K562 (cell line): ENCODE data around the gene ARID3C. TPM values are rescaled to one million over a fixed set of nuclear protein-coding genes. Genes with fewer than 3 reads are reported as not detected.

Experiments
- ATAC-seq: fragments of 200-7000 bp; cut with Tn5 transposase; 3 replicates; pipeline ENCODE4 v1.9.1; 2020; ENCODE audit warnings: moderate library complexity
- BruUV-seq: library from RNA; stranded (reverse); fragments of 400-500 nt; replicated peaks from 2 replicates; lab custom pipeline; 2021; lab: Mats Ljungman, UMichigan
- CTCF ChIA-PET: fragments of 300-600 bp; formaldehyde crosslinking; extraction: SDS; loops from one replicate; lab custom pipeline; 2021; ENCODE audit warnings: low intra/inter-chr PET ratio; lab: Yijun Ruan, JAX
- POLR2A ChIA-PET: fragments of 300-600, 350-650 bp; sonication (Branson Sonifier 250); formaldehyde crosslinking; extraction: SDS; loops from one replicate; lab custom pipeline; 2021; ENCODE audit warnings: antibody characterized with exemption, inconsistent platforms; lab: Yijun Ruan, JAX
- DNase-seq, 4 experiments: peaks; one replicate each; pipeline versions ENCODE4 v3.0.0 to v3.0.0-alpha.2; 2011 to 2018; ENCODE audit warnings: low spot score in 3 of 4, mixed read lengths in 3 of 4; ENCODE audit errors: extremely low read depth in 1 of 4
- FAIRE-seq: peaks from 2 replicates; lab custom pipeline; 2011; peaks lifted over from hg19 to GRCh38; lab: Jason Lieb, UNC
- H2AFZ ChIP-seq: 2 replicates; pipeline ENCODE4 v1.6.0; 2011; ENCODE audit warnings: low read depth, low read length, control low read depth, inconsistent platforms
- H3K27ac ChIP-seq: fragments of 200-600 bp; 3 replicates; pipeline ENCODE4 v1.8.0; 2011; ENCODE audit warnings: low read depth, mild to moderate bottlenecking, control low read depth, inconsistent platforms, low read length, moderate library complexity, mixed read lengths; ENCODE audit errors: extremely low read depth
- H3K27me3 ChIP-seq, 2 experiments: fragments of 300-600 bp in 1 of 2; 2 replicates in 1 of 2; 3 replicates in 1 of 2; pipeline versions ENCODE4 v1.6.0 to v1.8.0; 2011; ENCODE audit warnings: inconsistent platforms in 2 of 2, low read length in 2 of 2, mild to moderate bottlenecking in 1 of 2, mixed read lengths in 1 of 2, moderate library complexity in 1 of 2; ENCODE audit not compliant: control insufficient read depth in 2 of 2, insufficient read depth in 2 of 2
- H3K36me3 ChIP-seq: fragments of 300-600 bp; 3 replicates; pipeline ENCODE4 v1.8.0; 2011; ENCODE audit warnings: mild to moderate bottlenecking, low read length, inconsistent platforms; ENCODE audit not compliant: control insufficient read depth, insufficient read depth
- H3K4me1 ChIP-seq, 2 experiments: fragments of 200-600 bp in 1 of 2; replicated peaks in 1 of 2; 2 replicates in 1 of 2; 3 replicates in 1 of 2; pipeline versions ENCODE4 v1.5.1 to v1.8.0; 2011; ENCODE audit warnings: inconsistent platforms in 2 of 2, low read length in 2 of 2, mild to moderate bottlenecking in 1 of 2, mixed read lengths in 1 of 2, moderate library complexity in 1 of 2; ENCODE audit not compliant: control insufficient read depth in 2 of 2, insufficient read depth in 2 of 2
- H3K4me2 ChIP-seq: 2 replicates; pipeline ENCODE4 v1.6.1; 2011; ENCODE audit warnings: low read length, control low read depth, inconsistent platforms, mixed read lengths; ENCODE audit not compliant: insufficient read depth
- H3K4me3 ChIP-seq: fragments of 200-600 bp; sonication (generic), shearing (Covaris generic); 2 replicates; pipeline ENCODE4 v1.5.1; 2016; ENCODE audit warnings: control low read depth, inconsistent platforms
- H3K79me2 ChIP-seq: fragments of 200-600 bp; 3 replicates; pipeline ENCODE4 v1.8.0; 2011; ENCODE audit warnings: low read length, inconsistent platforms; ENCODE audit not compliant: control insufficient read depth, insufficient read depth
- H3K9ac ChIP-seq, 2 experiments: 2 replicates each; pipeline versions ENCODE4 v1.6.0 to v1.6.1; 2011; ENCODE audit warnings: low read depth in 2 of 2, low read length in 2 of 2, control low read depth in 1 of 2, inconsistent platforms in 1 of 2, mild to moderate bottlenecking in 1 of 2, mixed read lengths in 1 of 2; ENCODE audit not compliant: insufficient read depth in 1 of 2
- H3K9me1 ChIP-seq: one replicate; pipeline ENCODE4 v1.6.0; 2011; ENCODE audit warnings: inconsistent platforms, mild to moderate bottlenecking, low read length, moderate library complexity; ENCODE audit not compliant: control insufficient read depth, insufficient read depth
- H3K9me3 ChIP-seq: replicated peaks from 2 replicates; pipeline ENCODE4 v1.5.1; 2011; ENCODE audit warnings: low read depth, low read length, inconsistent platforms; ENCODE audit not compliant: control insufficient read depth, insufficient read depth
- H4K20me1 ChIP-seq: replicated peaks from 2 replicates; pipeline ENCODE4 v1.6.1; 2011; ENCODE audit warnings: low read length, inconsistent platforms, mixed read lengths; ENCODE audit not compliant: control insufficient read depth, insufficient read depth
- BHLHE40 ChIP-seq: IDR thresholded peaks from 2 replicates; pipeline ENCODE4 v1.6.1; 2011; ENCODE audit warnings: low read length, improper control_type of control experiment
- BRD4 ChIP-seq: fragments of 200-600 bp; sonication (generic); IDR thresholded peaks from 2 replicates; pipeline ENCODE4 v1.6.1; 2017; ENCODE audit warnings: inconsistent platforms
- JUN ChIP-seq, 2 experiments: sonication (generic) in 1 of 2; formaldehyde crosslinking in 1 of 2; IDR thresholded peaks; 2 replicates each; pipeline versions ENCODE4 v1.6.1 to v1.8.0; 2012 to 2022; ENCODE audit warnings: borderline replicate concordance in 2 of 2, mild to moderate bottlenecking in 2 of 2, improper control_type of control experiment in 1 of 2, low read depth in 1 of 2, low read length in 1 of 2, missing genetic modification reagents in 1 of 2
- NR3C1 ChIP-seq: sonication (generic); formaldehyde crosslinking; IDR thresholded peaks from 2 replicates; pipeline ENCODE4 v1.8.1; 2022; ENCODE audit warnings: missing genetic modification reagents
- POLR2A ChIP-seq: fragments of 450-650 bp; conservative IDR thresholded peaks from 2 replicates; pipeline ENCODE4 v1.6.1; 2016
- ZKSCAN1 ChIP-seq: fragments of 150-350 bp; IDR thresholded peaks from 2 replicates; pipeline ENCODE4 v1.6.1; 2016; ENCODE audit warnings: low read depth, low read length
- ZNF41 ChIP-seq: fragments of 250-450 bp; sonication (Bioruptor Pico); conservative IDR thresholded peaks from 2 replicates; pipeline ENCODE4 v1.4.0; 2020; ENCODE audit warnings: mild to moderate bottlenecking
- WGBS: fragments of 100-300 bp; shearing (Covaris generic); methylation state at CpG from one replicate; pipeline ENCODE4 v1.1.6; 2016; ENCODE audit warnings: low coverage, mixed read lengths; ENCODE audit not compliant: insufficient coverage; ENCODE audit errors: missing lambda C conversion rate; 5-methylcytosine and 5-hydroxymethylcytosine counted together
- in situ Hi-C: fragments of 300-500 bp; cut with MboI; formaldehyde crosslinking; loops from 4 replicates; pipeline ENCODE4 v1.15.0; 2018; ENCODE audit warnings: inconsistent platforms, mixed read lengths
- intact Hi-C: fragments of 100-400 bp; cut with micrococcal nuclease; formaldehyde crosslinking; loops from 2 replicates; pipeline ENCODE4 v1.14.2; 2022
- polyA plus RNA-seq, 8 experiments: library from polyadenylated mRNA; depleted of rRNA in 4 of 8; stranded (reverse) in 5 of 8; unstranded in 3 of 8; fragments of >200 nt; fragmentation: Nextera tagmentation in 2 of 8; fragmentation: Illumina TruSeq in 1 of 8; extraction: Ambion mirVana in 2 of 8; extraction: Trizol in 1 of 8; gene quantifications; 2 replicates each; pipeline versions ENCODE4 v1.2.1 to v1.2.3, GENCODE V29; 2011 to 2014; ENCODE audit warnings: inconsistent platforms in 1 of 8, missing spikeins in 1 of 8
- total RNA-seq, 7 experiments: library from RNA; depleted of rRNA in 6 of 7; stranded (reverse); fragments of >200 nt in 6 of 7; fragmentation: Illumina TruSeq in 2 of 7; extraction: Trizol in 2 of 7; gene quantifications; 2 replicates each; pipeline versions ENCODE4 v1.2.1 to v1.2.3, GENCODE V29; 2011 to 2021; ENCODE audit warnings: low replicate concordance in 1 of 7

ARID3C gene
- total and polyA plus RNA-seq, 9 of the 15 experiments (the other 6 are each of a cell fraction or from before 2014, with no cell fraction given): not detected

GRCh38 chr9:34653151-34654072 lies 24.5 kb upstream of the ARID3C start:
- Histone ChIP-seq H3K9ac (peak overlapping the region; percentile 37 to 87; a peak in 3 of 4 replicates), H3K4me3 (no peak overlapping the region), H3K4me2 (peak overlapping the region; percentile 98), H3K36me3 (peaks cover 22% of the 10 kb centered on the region; the same call in 2 of the 3 replicates), H3K27me3 (no peaks in the 10 kb centered on the region), H4K20me1 (no peaks in the 10 kb centered on the region), H2AFZ (peak overlapping the region; percentile 76), H3K27ac (peak overlapping the region; percentile 72), H3K79me2 (peaks cover 3% of the 10 kb centered on the region; the same call in 2 of the 3 replicates), H3K9me1 (peaks cover 3% of the 10 kb centered on the region), H3K9me3 (no peaks in the 10 kb centered on the region), H3K4me1 (peaks cover 29 to 43% of the 10 kb centered on the region in 2 experiments)
- ATAC-seq (peak; percentile 3; the same call in 1 of the 3 replicates), DNase-seq (peak in 2 of 4 experiments; percentile 39 to 51), FAIRE-seq (peak; percentile 46)
- CTCF ChIA-PET: no interaction called here
- no TSS peak for BruUV-seq
- in situ Hi-C loops: no loop called here
- POLR2A ChIA-PET: interaction anchor here (1.0 kb wide), 1 partner anchor 10 kb away, joined by 3 read pairs; no protein-coding TSS in a partner anchor
- whole genome bisulfite sequencing: 43% methylated on average over 4 of the region's 11 CpGs
- TF ChIP-seq BHLHE40 (no peak), BRD4 (no peak), ZNF41 (CRISPR knock-in tag) (no peak), ZKSCAN1 (no peak), NR3C1 (CRISPR knock-in tag) (no peak), POLR2A (0 out of 2 replicates have a peak, but pooled peaks have one; percentile 15), JUN (IDR thresholded peaks at IDR 0.05; ENCODE audit: borderline replicate concordance, low read depth, low read length) (no peak), JUN (CRISPR knock-in tag; IDR thresholded peaks at IDR 0.05; ENCODE audit: borderline replicate concordance) (no peak)
- intact Hi-C loops: no loop called here
